ENCODE results near the gene ERBB4.

Gene ERBB4

DNA sequence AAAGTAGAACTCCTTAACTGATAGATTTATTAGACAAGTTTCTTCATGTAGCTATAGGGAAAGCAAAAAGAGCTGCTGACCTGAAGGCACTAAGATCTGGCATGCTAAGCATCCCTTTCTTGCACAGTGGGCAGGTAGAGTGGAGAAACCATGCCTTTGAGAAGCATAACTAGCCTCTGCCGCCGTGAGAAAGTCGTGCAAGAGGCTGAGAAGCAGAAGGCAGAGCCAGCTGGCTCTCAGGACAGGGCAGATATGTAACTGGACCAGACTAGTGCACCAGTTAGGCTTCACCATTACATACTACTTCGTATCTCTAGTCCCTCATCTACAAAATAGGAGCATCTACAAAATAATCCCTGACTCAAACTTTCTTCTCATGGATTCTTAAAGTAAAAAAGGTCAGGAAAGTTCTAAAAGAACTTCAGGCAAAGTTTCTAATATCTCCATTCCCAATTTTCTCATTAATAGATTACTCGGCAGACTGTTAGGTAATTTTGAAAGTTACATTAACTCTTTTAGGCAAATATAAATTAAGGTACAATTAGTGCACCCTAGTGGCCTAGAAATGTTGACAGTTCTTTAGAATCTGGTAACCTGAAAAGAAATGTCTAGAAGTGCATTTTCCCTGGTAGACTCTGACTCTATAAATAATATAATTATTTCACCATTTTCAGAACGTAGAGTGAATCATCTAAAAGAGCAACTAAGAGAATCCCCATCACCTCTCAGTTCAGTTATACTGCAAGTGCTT, 10.3 kb downstream of the ERBB4 start:
- TF ChIP-seq, protein P1, sequence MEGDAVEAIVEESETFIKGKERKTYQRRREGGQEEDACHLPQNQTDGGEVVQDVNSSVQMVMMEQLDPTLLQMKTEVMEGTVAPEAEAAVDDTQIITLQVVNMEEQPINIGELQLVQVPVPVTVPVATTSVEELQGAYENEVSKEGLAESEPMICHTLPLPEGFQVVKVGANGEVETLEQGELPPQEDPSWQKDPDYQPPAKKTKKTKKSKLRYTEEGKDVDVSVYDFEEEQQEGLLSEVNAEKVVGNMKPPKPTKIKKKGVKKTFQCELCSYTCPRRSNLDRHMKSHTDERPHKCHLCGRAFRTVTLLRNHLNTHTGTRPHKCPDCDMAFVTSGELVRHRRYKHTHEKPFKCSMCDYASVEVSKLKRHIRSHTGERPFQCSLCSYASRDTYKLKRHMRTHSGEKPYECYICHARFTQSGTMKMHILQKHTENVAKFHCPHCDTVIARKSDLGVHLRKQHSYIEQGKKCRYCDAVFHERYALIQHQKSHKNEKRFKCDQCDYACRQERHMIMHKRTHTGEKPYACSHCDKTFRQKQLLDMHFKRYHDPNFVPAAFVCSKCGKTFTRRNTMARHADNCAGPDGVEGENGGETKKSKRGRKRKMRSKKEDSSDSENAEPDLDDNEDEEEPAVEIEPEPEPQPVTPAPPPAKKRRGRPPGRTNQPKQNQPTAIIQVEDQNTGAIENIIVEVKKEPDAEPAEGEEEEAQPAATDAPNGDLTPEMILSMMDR (IDR thresholded peaks at IDR 0.05): no peak
- TF ChIP-seq ZFX (IDR thresholded peaks at IDR 0.05; ENCODE audit: borderline replicate concordance): no peak
- H3K27ac ChIP-seq: no peak overlapping the region

DNA sequence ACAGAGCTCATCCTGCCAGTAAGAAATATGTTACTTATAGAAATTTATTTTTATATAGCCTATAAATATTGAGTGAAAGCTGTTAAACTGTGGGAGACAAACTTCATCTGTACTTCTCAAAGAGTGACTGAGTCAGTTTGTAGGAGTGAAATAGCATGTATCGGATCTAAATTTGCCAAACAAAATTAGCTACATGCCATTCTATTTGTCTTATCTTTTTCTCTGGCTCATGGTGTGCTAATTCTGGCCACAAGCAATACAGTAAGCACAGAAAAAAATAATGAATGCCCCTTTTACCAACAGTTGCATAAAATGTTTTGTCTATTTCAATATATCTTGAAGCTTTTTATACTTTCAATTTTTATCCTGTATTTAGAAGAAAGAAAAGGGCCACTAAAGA, 12.5 kb downstream of the ERBB4 start:
- TF ChIP-seq, protein P1 (IDR thresholded peaks at IDR 0.05): no peak
- TF ChIP-seq ZFX (IDR thresholded peaks at IDR 0.05; ENCODE audit: borderline replicate concordance): no peak
- H3K27ac ChIP-seq: no peak overlapping the region

DNA sequence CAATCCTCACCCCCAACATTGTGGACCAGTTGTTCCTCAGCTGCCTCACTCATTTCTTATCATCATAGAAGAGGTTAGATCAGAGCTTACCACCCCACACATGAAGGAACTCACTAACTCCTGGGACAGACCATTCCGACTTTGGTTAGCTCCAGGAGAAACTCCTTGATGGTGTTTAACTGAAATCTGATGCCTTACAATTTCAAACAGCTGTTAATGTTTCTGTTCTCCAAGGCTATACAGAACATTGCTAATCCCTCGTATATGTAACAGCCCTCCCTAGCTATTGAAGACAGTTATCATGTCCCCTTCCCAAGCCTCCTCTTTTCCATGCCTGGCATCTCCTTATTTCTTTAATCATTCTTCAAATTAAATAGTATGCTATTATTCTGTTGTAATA, 14.8 kb downstream of the ERBB4 start:
- no peak overlapping the region for H3K27ac ChIP-seq
- TF ChIP-seq ZFX (IDR thresholded peaks at IDR 0.05; ENCODE audit: borderline replicate concordance): no peak
- TF ChIP-seq, protein P1 (IDR thresholded peaks at IDR 0.05): no peak

DNA sequence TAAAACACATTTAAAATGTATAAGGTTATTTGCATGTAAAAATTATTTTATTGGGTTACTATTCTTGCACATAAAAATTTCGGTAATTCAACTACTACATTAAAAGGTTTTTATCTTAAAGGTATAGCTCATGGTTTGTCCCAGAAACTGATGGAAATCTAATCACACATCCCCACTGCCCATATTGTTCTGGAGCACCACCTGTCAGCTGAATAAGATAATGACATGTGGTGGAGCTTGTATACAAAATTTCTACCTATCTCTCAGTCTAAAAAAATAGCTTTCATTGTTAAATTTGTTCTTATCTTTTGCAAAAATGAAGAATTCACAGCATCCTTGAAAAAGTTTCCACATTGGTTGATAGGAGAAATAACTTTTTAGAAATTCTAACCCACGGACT, 18.3 kb downstream of the ERBB4 start:
- no peak for TF ChIP-seq ZFX (IDR thresholded peaks at IDR 0.05; ENCODE audit: borderline replicate concordance)
- TF ChIP-seq, protein P1 (IDR thresholded peaks at IDR 0.05): peak; percentile 69
- no peak overlapping the region for H3K27ac ChIP-seq

DNA sequence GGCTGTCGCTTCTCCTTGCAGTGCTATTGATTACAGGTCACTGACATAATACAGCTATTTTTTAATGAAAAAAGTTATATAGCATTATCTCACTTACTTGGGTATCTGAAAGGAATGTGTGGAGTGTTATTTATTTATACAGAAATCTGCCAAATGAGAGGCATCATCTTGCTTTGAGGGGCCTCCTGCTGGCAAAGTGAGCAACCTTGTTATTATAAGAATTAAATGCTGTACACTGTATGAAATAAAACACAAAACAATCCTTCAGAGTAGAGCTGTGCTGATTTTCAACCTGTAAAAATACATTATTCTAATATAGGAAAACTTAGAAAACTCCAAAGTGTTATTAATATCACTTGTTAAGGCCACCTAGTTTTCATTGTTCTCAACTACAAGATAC, 20.9 kb downstream of the ERBB4 start:
- no peak overlapping the region for H3K27ac ChIP-seq
- TF ChIP-seq ZFX (IDR thresholded peaks at IDR 0.05; ENCODE audit: borderline replicate concordance): no peak
- TF ChIP-seq, protein P1 (IDR thresholded peaks at IDR 0.05): no peak

DNA sequence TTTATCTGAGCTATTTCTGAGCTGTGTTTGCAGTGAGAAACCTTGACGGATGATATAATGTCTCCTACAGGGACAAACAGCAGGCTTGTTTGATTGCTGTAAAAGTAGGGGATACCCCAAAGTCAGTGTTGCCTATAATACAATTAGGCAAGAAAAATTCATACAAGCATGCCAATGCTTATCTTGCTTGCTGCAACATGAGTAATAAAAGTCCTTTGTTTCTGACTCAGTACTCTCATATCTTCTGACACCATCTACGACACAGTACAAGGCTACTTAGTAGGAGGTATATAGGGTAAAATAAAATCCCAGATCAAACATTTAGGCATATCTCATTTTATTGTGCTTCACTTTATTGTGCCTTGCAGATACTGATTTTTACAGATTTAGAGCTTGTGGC, 33.0 kb downstream of the ERBB4 start:
- no peak for TF ChIP-seq ZFX (IDR thresholded peaks at IDR 0.05; ENCODE audit: borderline replicate concordance)
- TF ChIP-seq, protein P1 (IDR thresholded peaks at IDR 0.05): no peak
- no peak overlapping the region for H3K27ac ChIP-seq

DNA sequence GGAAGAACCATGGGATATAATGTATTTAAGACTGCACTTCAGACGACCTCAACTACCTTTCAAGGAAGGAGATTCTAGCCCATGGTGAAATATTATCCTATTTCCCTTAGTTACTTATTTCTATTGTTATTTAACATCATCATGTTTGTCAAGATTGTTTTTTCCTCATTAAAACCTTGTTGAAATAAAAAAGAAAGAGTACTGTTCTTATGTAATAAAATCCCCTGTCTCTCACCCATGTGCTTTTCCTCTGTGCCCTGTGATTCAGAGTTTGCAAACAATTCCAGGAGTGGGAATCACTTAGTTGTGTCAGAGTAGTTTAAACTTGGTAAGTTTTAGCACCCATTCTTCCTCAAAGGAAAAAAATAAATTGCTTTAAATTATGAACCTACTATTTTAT, 43.6 kb downstream of the ERBB4 start:
- no peak overlapping the region for H3K27ac ChIP-seq
- TF ChIP-seq, protein P1 (IDR thresholded peaks at IDR 0.05): no peak
- TF ChIP-seq ZFX (IDR thresholded peaks at IDR 0.05; ENCODE audit: borderline replicate concordance): no peak

Measured in 22Rv1 (cell line).